ENCODE measurements around the gene FRMPD3. TPM values are rescaled to one million over a fixed set of nuclear protein-coding genes. Genes with fewer than 3 reads are reported as not detected.

Gene FRMPD3
- total RNA-seq, 1 experiment from 2014 or later, result 0.99 TPM

- Mint-ChIP-seq H3K36me3 (ENCODE audit: insufficient read depth, unreplicated experiment) (peaks cover 12% of the 10 kb centered on the region), H3K9me3 (ENCODE audit: low read depth, unreplicated experiment) (no peaks in the 10 kb centered on the region), H3K4me1 (ENCODE audit: low read depth, unreplicated experiment) (peaks cover 38% of the 10 kb centered on the region), H3K4me3 (ENCODE audit: low read depth, unreplicated experiment) (no peak overlapping the region), H3K27me3 (ENCODE audit: unreplicated experiment) (peaks cover 22% of the 10 kb centered on the region), H3K27ac (ENCODE audit: unreplicated experiment) (no peak overlapping the region)
- intact Hi-C loops (cut with micrococcal nuclease; ENCODE audit: unreplicated experiment), result loop anchor here (10.0 kb wide), 1 partner anchor 551 kb away; no protein-coding TSS in a partner anchor
- DNase-seq, result no peak
- no TSS peak for BruUV-seq (replicated peaks)
- CTCF ChIA-PET, result no interaction called here
- TF ChIP-seq CTCF (IDR thresholded peaks at IDR 0.05; ENCODE audit: unreplicated experiment), result no peak
Observed at GRCh38 chrX:107445631-107446030, 3.8 kb upstream of the FRMPD3 start.

- H3K4me1 Mint-ChIP-seq (ENCODE audit: low read depth, unreplicated experiment), result peaks cover 26% of the 10 kb centered on the region
- BruUV-seq (replicated peaks), result no TSS peak
- intact Hi-C loops (cut with micrococcal nuclease; ENCODE audit: unreplicated experiment), result loop anchor here (10.0 kb wide), 1 partner anchor 553 kb away; no protein-coding TSS in a partner anchor
- peaks cover 12% of the 10 kb centered on the region for H3K36me3 Mint-ChIP-seq (ENCODE audit: insufficient read depth, unreplicated experiment)
- no peak for DNase-seq
- H3K4me3 Mint-ChIP-seq (ENCODE audit: low read depth, unreplicated experiment), result no peak overlapping the region
- H3K9me3 Mint-ChIP-seq (ENCODE audit: low read depth, unreplicated experiment), result no peaks in the 10 kb centered on the region
- no peak overlapping the region for H3K27ac Mint-ChIP-seq (ENCODE audit: unreplicated experiment)
- no peak for TF ChIP-seq CTCF (IDR thresholded peaks at IDR 0.05; ENCODE audit: unreplicated experiment)
- peaks cover 37% of the 10 kb centered on the region for H3K27me3 Mint-ChIP-seq (ENCODE audit: unreplicated experiment)
- CTCF ChIA-PET, result no interaction called here
Observed at GRCh38 chrX:107447642-107448041, 1.8 kb upstream of the FRMPD3 start.

GRCh38 chrX:107448625-107448997 lies 841 bp upstream of the FRMPD3 start:
- Mint-ChIP-seq H3K27me3 (ENCODE audit: unreplicated experiment) (peaks cover 37% of the 10 kb centered on the region), H3K4me3 (ENCODE audit: low read depth, unreplicated experiment) (peak overlapping the region; percentile 64), H3K9me3 (ENCODE audit: low read depth, unreplicated experiment) (no peaks in the 10 kb centered on the region), H3K36me3 (ENCODE audit: insufficient read depth, unreplicated experiment) (peaks cover 12% of the 10 kb centered on the region), H3K4me1 (ENCODE audit: low read depth, unreplicated experiment) (peaks cover 16% of the 10 kb centered on the region), H3K27ac (ENCODE audit: unreplicated experiment) (peak overlapping the region; percentile 61)
- no TSS peak for BruUV-seq (replicated peaks)
- intact Hi-C loops (cut with micrococcal nuclease; ENCODE audit: unreplicated experiment), result loop anchor here (10.0 kb wide), 1 partner anchor 554 kb away; no protein-coding TSS in a partner anchor
- DNase-seq, result no peak
- TF ChIP-seq CTCF (IDR thresholded peaks at IDR 0.05; ENCODE audit: unreplicated experiment), result no peak
- CTCF ChIA-PET, result no interaction called here

GRCh38 chrX:107450823-107451509 lies 1.5 kb downstream of the FRMPD3 start:
- no peak for DNase-seq
- Mint-ChIP-seq H3K9me3 (ENCODE audit: low read depth, unreplicated experiment) (no peaks in the 10 kb centered on the region), H3K36me3 (ENCODE audit: insufficient read depth, unreplicated experiment) (peaks cover 12% of the 10 kb centered on the region), H3K4me3 (ENCODE audit: low read depth, unreplicated experiment) (peak overlapping the region; percentile 64), H3K4me1 (ENCODE audit: low read depth, unreplicated experiment) (peaks cover 16% of the 10 kb centered on the region), H3K27ac (ENCODE audit: unreplicated experiment) (peak overlapping the region; percentile 15), H3K27me3 (ENCODE audit: unreplicated experiment) (peaks cover 37% of the 10 kb centered on the region)
- intact Hi-C loops (cut with micrococcal nuclease; ENCODE audit: unreplicated experiment), result no loop called here
- no peak for TF ChIP-seq CTCF (IDR thresholded peaks at IDR 0.05; ENCODE audit: unreplicated experiment)
- CTCF ChIA-PET, result no interaction called here
- BruUV-seq (replicated peaks), result no TSS peak
